NOMO-1 treated with dmso at 0.1 percent for 144 hours (cell line): ENCODE results near the gene RANBP10.

Experiments used
- DNase-seq: peaks from one replicate; lab custom pipeline; 2025; ENCODE audit not compliant: unreplicated experiment; lab: John Stamatoyannopoulos, UW

Gene RANBP10

DNA sequence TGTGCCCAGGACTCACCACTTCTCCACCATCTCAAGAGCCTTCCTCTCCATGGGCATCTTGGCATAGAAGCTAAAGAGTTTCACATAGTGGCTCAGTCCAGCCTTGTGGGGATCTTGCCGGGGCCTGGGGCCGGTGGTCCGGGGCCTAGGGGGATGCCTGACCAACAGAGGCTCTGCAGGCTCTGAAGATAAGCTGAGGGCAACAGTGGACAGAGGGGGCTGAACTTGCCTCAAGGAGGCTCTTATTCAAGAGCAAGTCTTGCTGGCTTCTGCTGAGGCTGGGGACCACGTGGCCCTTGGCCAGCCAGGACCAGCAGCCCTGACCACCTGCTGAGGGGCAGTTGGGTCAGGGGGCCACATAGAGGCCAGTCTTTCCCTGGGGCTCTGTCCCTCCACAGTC lies 22.3 kb upstream of the RANBP10 start:
- DNase-seq = no peak

GRCh38 chr16:67825906-67826305 lies 19.5 kb upstream of the RANBP10 start:
- no peak for DNase-seq

- no peak for DNase-seq
Measured at GRCh38 chr16:67825119-67825518, 18.8 kb upstream of the RANBP10 start.

- DNase-seq = no peak
Measured at GRCh38 chr16:67822511-67822910, 16.2 kb upstream of the RANBP10 start.

GRCh38 chr16:67820608-67821259 lies 14.4 kb upstream of the RANBP10 start:
- no peak for DNase-seq

- no peak for DNase-seq
Measured at GRCh38 chr16:67814567-67814966, 8.2 kb upstream of the RANBP10 start.

DNA sequence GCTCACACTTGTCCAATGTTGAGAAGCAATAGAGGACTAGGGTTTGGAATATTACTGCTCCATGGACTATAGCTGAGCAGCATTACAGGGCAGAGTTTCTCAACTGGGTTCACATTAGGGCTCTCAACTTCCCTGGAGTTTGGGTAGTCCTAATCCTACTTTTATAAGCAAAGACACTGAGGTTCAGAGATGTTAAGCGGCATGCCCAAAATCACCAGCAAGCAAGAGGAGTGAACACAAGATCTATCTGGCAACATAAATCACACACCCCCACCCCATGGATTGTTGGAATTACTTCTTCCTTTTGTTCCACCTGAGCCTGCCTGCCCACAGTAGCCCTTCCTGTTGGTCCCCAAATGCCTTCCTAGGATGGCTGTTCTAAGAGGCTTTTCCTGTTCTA lies 5.5 kb upstream of the RANBP10 start:
- DNase-seq = no peak

- no peak for DNase-seq
Measured at GRCh38 chr16:67807148-67807682, 855 bp upstream of the RANBP10 start.

GRCh38 chr16:67805718-67806427 lies 487 bp downstream of the RANBP10 start:
- DNase-seq = no peak

GRCh38 chr16:67804853-67805542 lies 1.4 kb downstream of the RANBP10 start:
- DNase-seq = no peak

DNA sequence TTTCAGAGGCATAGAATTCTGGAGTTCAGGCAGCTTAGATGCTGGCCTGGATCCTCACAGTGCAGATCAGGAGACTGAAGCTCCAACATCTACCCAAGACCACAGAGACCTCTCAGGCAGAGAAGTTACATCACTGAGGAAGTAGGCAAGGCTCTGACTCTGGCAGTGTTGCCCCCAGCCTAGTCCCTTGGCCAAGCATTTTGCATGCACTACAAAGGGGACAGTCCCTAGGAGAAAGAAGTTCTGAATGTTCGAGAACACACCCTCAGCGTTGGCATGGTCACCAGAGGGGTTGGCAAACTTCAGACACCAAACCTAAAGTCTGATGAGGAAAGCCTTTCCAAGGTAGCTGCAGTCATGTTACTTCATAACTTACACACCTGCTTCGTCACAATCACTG lies 2.5 kb downstream of the RANBP10 start:
- DNase-seq = no peak

GRCh38 chr16:67801883-67802282 lies 4.5 kb downstream of the RANBP10 start:
- no peak for DNase-seq

- no peak for DNase-seq
Measured at GRCh38 chr16:67801241-67801640, 5.1 kb downstream of the RANBP10 start.

DNA sequence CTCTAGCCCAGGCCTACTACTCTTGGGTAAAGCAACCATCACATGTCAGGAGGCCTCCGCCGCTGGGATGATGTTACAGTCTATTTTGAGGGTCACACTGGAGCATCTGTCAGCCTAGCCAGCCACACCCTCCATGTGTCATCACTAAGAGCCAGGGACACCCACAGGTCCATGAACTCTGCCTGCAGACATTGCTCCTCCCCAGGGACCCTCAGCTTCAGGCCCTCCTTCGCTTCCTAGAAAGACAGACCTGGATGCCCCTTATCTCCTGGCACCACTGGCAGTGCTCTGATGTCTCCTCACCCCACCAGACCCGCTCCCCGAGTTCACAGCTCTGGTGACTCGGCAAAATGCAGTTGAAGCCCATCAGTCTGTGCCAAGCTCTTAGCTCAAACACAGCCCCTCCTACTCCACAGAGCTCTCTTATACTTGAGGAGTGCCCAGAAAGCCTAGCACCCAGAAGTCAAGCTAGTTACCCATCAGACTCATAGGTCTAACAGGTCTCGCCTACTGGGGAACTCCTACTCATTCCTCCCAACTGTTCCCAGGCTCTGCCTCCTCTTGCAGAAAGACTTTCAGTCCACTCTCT lies 5.9 kb downstream of the RANBP10 start:
- no peak for DNase-seq

DNA sequence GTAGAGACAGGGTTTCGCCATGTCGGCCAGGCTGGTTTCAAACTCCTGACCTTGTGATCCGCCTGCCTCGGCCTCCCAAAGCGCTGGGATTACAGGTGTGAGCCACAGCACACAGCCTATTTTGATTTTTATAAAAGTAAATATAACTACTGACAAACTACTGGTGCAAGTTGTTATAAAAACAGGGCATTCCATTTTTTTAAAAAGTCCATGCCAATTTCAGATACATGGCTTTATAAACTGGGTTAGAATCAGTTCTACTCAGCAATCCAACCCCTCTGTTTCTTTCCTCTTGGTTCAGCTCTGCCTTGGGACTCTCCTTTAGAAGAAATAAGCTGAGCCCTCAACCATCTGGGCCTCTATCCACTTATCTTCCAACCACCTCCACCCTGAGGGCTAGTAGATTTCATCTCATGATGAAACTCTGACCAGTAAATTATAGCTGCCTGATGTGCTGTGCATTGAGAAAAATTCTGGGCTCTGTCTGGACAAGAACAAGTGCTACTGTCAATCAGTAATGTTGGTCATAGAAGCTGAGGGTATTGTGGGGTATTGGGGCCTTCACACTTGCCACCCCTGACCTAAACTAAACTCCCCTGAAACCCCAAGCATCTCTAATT lies 10.2 kb downstream of the RANBP10 start:
- no peak for DNase-seq

GRCh38 chr16:67790071-67790470 lies 16.3 kb downstream of the RANBP10 start:
- DNase-seq = no peak

GRCh38 chr16:67786491-67786890 lies 19.9 kb downstream of the RANBP10 start:
- DNase-seq = no peak

DNA sequence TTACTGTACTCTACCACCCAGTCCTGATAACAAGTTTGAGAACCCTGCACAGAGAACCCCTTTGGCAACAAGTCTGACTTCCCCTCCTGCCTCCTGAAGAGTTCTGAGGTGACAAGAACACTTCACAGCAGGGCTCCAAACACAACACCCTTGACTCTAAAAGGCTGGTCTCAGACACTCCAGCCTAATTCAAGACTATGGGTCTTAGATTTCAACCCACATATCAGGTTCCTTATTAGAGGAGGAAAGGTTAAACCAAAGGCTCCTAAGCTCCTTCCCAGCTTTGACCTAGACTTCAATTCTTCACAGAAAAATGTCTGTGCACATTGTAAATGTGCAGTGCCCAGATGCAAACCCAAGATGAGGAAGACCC lies 23.0 kb downstream of the RANBP10 start:
- DNase-seq = no peak

- DNase-seq = no peak
Measured at GRCh38 chr16:67782567-67783352, 23.6 kb downstream of the RANBP10 start.

- DNase-seq = no peak
Measured at GRCh38 chr16:67781565-67781921, 24.8 kb downstream of the RANBP10 start.
